ENCODE measurements around the gene ARFRP1.

GRCh38 chr20:63737945-63738686 lies 30.3 kb upstream of the ARFRP1 start:
- TF ChIP-seq CTCF (IDR thresholded peaks at IDR 0.05) (no peak), POLR2A (IDR thresholded peaks at IDR 0.05) (no peak)
